HL-60 (cell line): ENCODE results near the gene STK32B.

Experiments
- POLR2AphosphoS5 ChIP-seq: IDR thresholded peaks from 2 replicates; pipeline ENCODE4 v1.6.1; 2012; ENCODE audit warnings: low read depth
- TF ChIP-seq, protein P1 (sequence below): IDR thresholded peaks from one replicate; pipeline ENCODE4 v1.5.1; 2011; ENCODE audit warnings: low read length, control low read depth, inconsistent platforms; ENCODE audit not compliant: insufficient read depth

DNA sequence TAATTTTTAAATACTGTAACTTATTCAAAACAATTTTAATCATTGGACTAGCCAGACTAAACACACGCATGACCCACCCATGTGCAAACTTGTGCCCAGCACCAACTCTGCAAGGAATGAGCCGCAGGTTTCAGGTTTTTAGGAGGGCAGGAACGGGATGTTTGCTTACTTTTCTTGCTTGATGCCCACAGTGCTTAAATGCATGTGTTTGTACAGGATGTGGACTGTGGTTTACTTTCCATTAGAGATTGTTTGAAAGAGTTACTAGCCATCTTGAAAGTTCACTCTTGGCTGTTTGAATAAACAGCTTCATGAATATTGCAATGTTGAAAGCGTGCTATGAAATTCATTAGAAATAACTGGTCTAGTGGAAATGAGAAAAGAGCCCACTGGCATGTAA is 83.3 kb downstream of the STK32B start:
- TF ChIP-seq, protein P1, sequence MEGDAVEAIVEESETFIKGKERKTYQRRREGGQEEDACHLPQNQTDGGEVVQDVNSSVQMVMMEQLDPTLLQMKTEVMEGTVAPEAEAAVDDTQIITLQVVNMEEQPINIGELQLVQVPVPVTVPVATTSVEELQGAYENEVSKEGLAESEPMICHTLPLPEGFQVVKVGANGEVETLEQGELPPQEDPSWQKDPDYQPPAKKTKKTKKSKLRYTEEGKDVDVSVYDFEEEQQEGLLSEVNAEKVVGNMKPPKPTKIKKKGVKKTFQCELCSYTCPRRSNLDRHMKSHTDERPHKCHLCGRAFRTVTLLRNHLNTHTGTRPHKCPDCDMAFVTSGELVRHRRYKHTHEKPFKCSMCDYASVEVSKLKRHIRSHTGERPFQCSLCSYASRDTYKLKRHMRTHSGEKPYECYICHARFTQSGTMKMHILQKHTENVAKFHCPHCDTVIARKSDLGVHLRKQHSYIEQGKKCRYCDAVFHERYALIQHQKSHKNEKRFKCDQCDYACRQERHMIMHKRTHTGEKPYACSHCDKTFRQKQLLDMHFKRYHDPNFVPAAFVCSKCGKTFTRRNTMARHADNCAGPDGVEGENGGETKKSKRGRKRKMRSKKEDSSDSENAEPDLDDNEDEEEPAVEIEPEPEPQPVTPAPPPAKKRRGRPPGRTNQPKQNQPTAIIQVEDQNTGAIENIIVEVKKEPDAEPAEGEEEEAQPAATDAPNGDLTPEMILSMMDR: no peak
- TF ChIP-seq POLR2AphosphoS5: no peak
